Mesenchymal stem cell (in vitro differentiated cells and primary cell): ENCODE measurements around the gene ERN1.

ENCODE experiments used
- DNase-seq: peaks from one replicate; pipeline ENCODE4 v3.0.0-alpha.2; 2013
- H2AFZ ChIP-seq: one replicate; pipeline ENCODE4 v1.6.1; 2013; ENCODE audit warnings: low read depth, mild to moderate bottlenecking, control low read depth, inconsistent platforms, low read length, moderate library complexity
- H2AK5ac ChIP-seq: 2 replicates; pipeline ENCODE4 v1.6.1; 2013; ENCODE audit warnings: low read length, moderate library complexity, mild to moderate bottlenecking, inconsistent platforms; ENCODE audit not compliant: severe bottlenecking
- H2BK120ac ChIP-seq: one replicate; pipeline ENCODE4 v1.6.1; 2013; ENCODE audit warnings: low read depth, mild to moderate bottlenecking, inconsistent platforms, low read length, moderate library complexity
- H2BK12ac ChIP-seq, 2 experiments: one replicate each; pipeline ENCODE4 v1.6.1; 2013; ENCODE audit warnings: inconsistent platforms in 2 of 2, low read length in 2 of 2, mild to moderate bottlenecking in 2 of 2, moderate library complexity in 2 of 2, control low read depth in 1 of 2
- H2BK15ac ChIP-seq: one replicate; pipeline ENCODE4 v1.6.1; 2013; ENCODE audit warnings: mild to moderate bottlenecking, low read depth, inconsistent platforms; ENCODE audit not compliant: poor library complexity, severe bottlenecking
- H2BK5ac ChIP-seq: 2 replicates; pipeline ENCODE4 v1.6.1; 2013; ENCODE audit warnings: low read depth, mild to moderate bottlenecking, low read length, control low read depth, inconsistent platforms; ENCODE audit not compliant: poor library complexity, severe bottlenecking
- H3K14ac ChIP-seq, 2 experiments: one replicate each; pipeline ENCODE4 v1.6.1; 2013; ENCODE audit warnings: inconsistent platforms in 2 of 2, low read length in 2 of 2, control low read depth in 1 of 2, mild to moderate bottlenecking in 1 of 2, moderate library complexity in 1 of 2
- H3K18ac ChIP-seq, 2 experiments: one replicate each; pipeline ENCODE4 v1.6.1; 2013; ENCODE audit warnings: inconsistent platforms in 2 of 2, low read length in 2 of 2, control low read depth in 1 of 2, low read depth in 1 of 2, mild to moderate bottlenecking in 1 of 2
- H3K23ac ChIP-seq, 2 experiments: one replicate each; pipeline ENCODE4 v1.6.1; 2013; ENCODE audit warnings: inconsistent platforms in 2 of 2, low read length in 2 of 2, mild to moderate bottlenecking in 2 of 2, moderate library complexity in 2 of 2, control low read depth in 1 of 2
- H3K27ac ChIP-seq: 2 replicates; pipeline ENCODE4 v1.5.1; 2013; ENCODE audit warnings: mild to moderate bottlenecking, moderate library complexity, low read length, control low read depth, inconsistent platforms; ENCODE audit not compliant: poor library complexity, severe bottlenecking
- H3K27me3 ChIP-seq, 2 experiments: 2 replicates each; pipeline versions ENCODE4 v1.6.1 to v1.7.0; 2013; ENCODE audit warnings: low read length in 2 of 2, mild to moderate bottlenecking in 2 of 2, moderate library complexity in 2 of 2, control low read depth in 1 of 2, inconsistent platforms in 1 of 2; ENCODE audit not compliant: control insufficient read depth in 1 of 2, insufficient read depth in 1 of 2
- H3K36me3 ChIP-seq, 2 experiments: 2 replicates each; pipeline versions ENCODE4 v1.6.1 to v1.7.0; 2013; ENCODE audit warnings: low read length in 2 of 2, control low read depth in 1 of 2, inconsistent platforms in 1 of 2, low read depth in 1 of 2, mild to moderate bottlenecking in 1 of 2; ENCODE audit not compliant: insufficient read depth in 2 of 2, control insufficient read depth in 1 of 2
- H3K4ac ChIP-seq, 2 experiments: one replicate each; pipeline ENCODE4 v1.6.1; 2013; ENCODE audit warnings: inconsistent platforms in 2 of 2, low read length in 2 of 2, mild to moderate bottlenecking in 2 of 2, moderate library complexity in 2 of 2, control low read depth in 1 of 2, low read depth in 1 of 2
- H3K4me1 ChIP-seq: 2 replicates; pipeline ENCODE4 v1.6.1; 2013; ENCODE audit warnings: low read depth, low read length, control low read depth; ENCODE audit not compliant: control insufficient read depth, insufficient read depth
- H3K4me2 ChIP-seq: 2 replicates; pipeline ENCODE4 v1.6.1; 2013; ENCODE audit warnings: low read length, mild to moderate bottlenecking, inconsistent platforms; ENCODE audit not compliant: poor library complexity, severe bottlenecking
- H3K4me3 ChIP-seq, 2 experiments: 2 replicates each; pipeline versions ENCODE4 v1.5.1 to v1.7.0; 2013; ENCODE audit warnings: low read length in 2 of 2, mild to moderate bottlenecking in 2 of 2, control low read depth in 1 of 2, low read depth in 1 of 2; ENCODE audit not compliant: insufficient read depth in 1 of 2
- H3K79me1 ChIP-seq: replicated peaks from 2 replicates; pipeline ENCODE4 v1.6.1; 2013; ENCODE audit warnings: mild to moderate bottlenecking, control low read depth, low read length, inconsistent platforms; ENCODE audit not compliant: poor library complexity, severe bottlenecking
- H3K9ac ChIP-seq: 2 replicates; pipeline ENCODE4 v1.7.0; 2013; ENCODE audit warnings: mild to moderate bottlenecking, low read length, moderate library complexity
- H3K9me3 ChIP-seq: 2 replicates; pipeline ENCODE4 v1.7.0; 2013; ENCODE audit warnings: mild to moderate bottlenecking, low read length; ENCODE audit not compliant: control insufficient read depth
- H4K8ac ChIP-seq: one replicate; pipeline ENCODE4 v1.6.1; 2013; ENCODE audit warnings: inconsistent platforms, mild to moderate bottlenecking, low read length, moderate library complexity
- H4K91ac ChIP-seq: one replicate; pipeline ENCODE4 v1.6.1; 2013; ENCODE audit warnings: mild to moderate bottlenecking, low read length, inconsistent platforms
- WGBS: methylation state at CpG from one replicate; pipeline ENCODE4 v1.1.7; 2013; ENCODE audit warnings: mixed read lengths; 5-methylcytosine and 5-hydroxymethylcytosine counted together

ERN1 gene

GRCh38 chr17:64090144-64090543 lies 39.8 kb downstream of the ERN1 start:
- Histone ChIP-seq H3K27me3 (no peaks in the 10 kb centered on the region), H2AFZ (no peak overlapping the region), H3K4ac (no peak overlapping the region), H3K23ac (no peak overlapping the region), H3K27ac (no peak overlapping the region), H3K4me1 (no peaks in the 10 kb centered on the region), H2BK5ac (no peak overlapping the region), H3K36me3 (peaks cover 0 to 8% of the 10 kb centered on the region in 2 experiments), H3K9me3 (no peaks in the 10 kb centered on the region), H2AK5ac (no peak overlapping the region), H3K79me1 (peaks cover 11% of the 10 kb centered on the region), H4K91ac (no peak overlapping the region), H3K9ac (no peak overlapping the region), H3K14ac (no peak overlapping the region), H3K4me3 (no peak overlapping the region), H3K4me2 (no peak overlapping the region), H3K18ac (no peak overlapping the region), H2BK15ac (no peak overlapping the region), H4K8ac (no peak overlapping the region), H2BK120ac (no peak overlapping the region), H2BK12ac (no peak overlapping the region)
- DNase-seq: no peak
- WGBS: 92% methylated on average over 5 of the region's 5 CpGs

- Histone ChIP-seq H3K9me3 (no peaks in the 10 kb centered on the region), H2BK12ac (no peak overlapping the region), H3K4me1 (peaks cover 2% of the 10 kb centered on the region), H3K4me3 (no peak overlapping the region), H2BK120ac (no peak overlapping the region), H3K18ac (no peak overlapping the region), H2BK15ac (no peak overlapping the region), H3K27ac (no peak overlapping the region), H3K27me3 (no peaks in the 10 kb centered on the region), H4K91ac (no peak overlapping the region), H3K4ac (no peak overlapping the region), H3K14ac (no peak overlapping the region), H2AFZ (no peak overlapping the region), H3K36me3 (no peaks in the 10 kb centered on the region), H3K4me2 (no peak overlapping the region), H3K23ac (no peak overlapping the region), H3K9ac (no peak overlapping the region), H3K79me1 (peaks cover 14% of the 10 kb centered on the region), H2BK5ac (no peak overlapping the region), H2AK5ac (no peak overlapping the region), H4K8ac (no peak overlapping the region)
- DNase-seq: no peak
- WGBS: 93% methylated on average over 4 of the region's 4 CpGs
Measured at GRCh38 chr17:64087252-64088005, 42.5 kb downstream of the ERN1 start.

- H3K23ac ChIP-seq: peak overlapping the region in 1 of 2 experiments; percentile 74
- 95% methylated on average over 2 of the region's 2 CpGs for WGBS
- peak overlapping the region in 1 of 2 experiments; percentile 55 for H2BK12ac ChIP-seq
- no peak overlapping the region for H3K4me3 ChIP-seq
- peak overlapping the region in 1 of 2 experiments; percentile 50 for H3K14ac ChIP-seq
- H2BK15ac ChIP-seq: no peak overlapping the region
- no peak for DNase-seq
- no peak overlapping the region for H3K4ac ChIP-seq
- no peaks in the 10 kb centered on the region for H3K36me3 ChIP-seq
- H3K4me2 ChIP-seq: no peak overlapping the region
- H3K79me1 ChIP-seq: peaks cover 12% of the 10 kb centered on the region
- H2AK5ac ChIP-seq: no peak overlapping the region
- no peak overlapping the region for H3K9ac ChIP-seq
- H3K9me3 ChIP-seq: no peaks in the 10 kb centered on the region
- H2BK5ac ChIP-seq: no peak overlapping the region
- H3K27ac ChIP-seq: no peak overlapping the region
- peaks cover 4% of the 10 kb centered on the region for H3K4me1 ChIP-seq
- H3K27me3 ChIP-seq: no peaks in the 10 kb centered on the region
- H4K8ac ChIP-seq: peak overlapping the region; percentile 71
- H4K91ac ChIP-seq: peak overlapping the region; percentile 78
- peak overlapping the region in 1 of 2 experiments; percentile 48 for H3K18ac ChIP-seq
- H2BK120ac ChIP-seq: no peak overlapping the region
- H2AFZ ChIP-seq: no peak overlapping the region
Measured at GRCh38 chr17:64085650-64086005, 44.3 kb downstream of the ERN1 start.

- WGBS: 87% methylated on average over 7 of the region's 8 CpGs
- no peak overlapping the region for H4K91ac ChIP-seq
- peaks cover 0 to 2% of the 10 kb centered on the region in 2 experiments for H3K36me3 ChIP-seq
- no peak overlapping the region for H3K4me3 ChIP-seq
- H4K8ac ChIP-seq: no peak overlapping the region
- DNase-seq: no peak
- H2AFZ ChIP-seq: no peak overlapping the region
- no peaks in the 10 kb centered on the region for H3K9me3 ChIP-seq
- no peaks in the 10 kb centered on the region for H3K27me3 ChIP-seq
- H3K14ac ChIP-seq: peak overlapping the region in 1 of 2 experiments; percentile 75
- H2BK120ac ChIP-seq: no peak overlapping the region
- H3K27ac ChIP-seq: no peak overlapping the region
- no peak overlapping the region for H2BK5ac ChIP-seq
- H3K18ac ChIP-seq: no peak overlapping the region
- no peak overlapping the region for H2BK15ac ChIP-seq
- no peak overlapping the region for H2BK12ac ChIP-seq
- no peak overlapping the region for H3K9ac ChIP-seq
- no peak overlapping the region for H3K23ac ChIP-seq
- H3K4me2 ChIP-seq: no peak overlapping the region
- peaks cover 14% of the 10 kb centered on the region for H3K79me1 ChIP-seq
- H3K4ac ChIP-seq: no peak overlapping the region
- no peak overlapping the region for H2AK5ac ChIP-seq
- peaks cover 4% of the 10 kb centered on the region for H3K4me1 ChIP-seq
Measured at GRCh38 chr17:64084940-64085649, 44.8 kb downstream of the ERN1 start.
